ENCODE measurements around the gene QKI. TPM values are rescaled to one million over a fixed set of nuclear protein-coding genes. Genes with fewer than 3 reads are reported as not detected.

Gene QKI
- total RNA-seq, 1 donor from 2014 or later = 290 TPM

GRCh38 chr6:163485388-163485851 lies 70.9 kb downstream of the QKI start:
- peaks cover 41% of the 10 kb centered on the region for H3K4me1 Mint-ChIP-seq (ENCODE audit: unreplicated experiment)
- H3K9me3 Mint-ChIP-seq (ENCODE audit: unreplicated experiment) = no peaks in the 10 kb centered on the region
- H3K36me3 Mint-ChIP-seq (ENCODE audit: unreplicated experiment) = peaks cover 22% of the 10 kb centered on the region
- TF ChIP-seq CTCF (IDR thresholded peaks at IDR 0.05) = no peak
- DNase-seq (ENCODE audit: extremely low spot score, unreplicated experiment) = no peak
- no peak overlapping the region for H3K4me3 Mint-ChIP-seq (ENCODE audit: unreplicated experiment)
- no peak overlapping the region for H3K27ac Mint-ChIP-seq (ENCODE audit: unreplicated experiment)
- H3K27me3 Mint-ChIP-seq (ENCODE audit: unreplicated experiment) = no peaks in the 10 kb centered on the region

- no peaks in the 10 kb centered on the region for H3K9me3 Mint-ChIP-seq (ENCODE audit: unreplicated experiment)
- peaks cover 52% of the 10 kb centered on the region for H3K4me1 Mint-ChIP-seq (ENCODE audit: unreplicated experiment)
- TF ChIP-seq CTCF (IDR thresholded peaks at IDR 0.05) = no peak
- H3K4me3 Mint-ChIP-seq (ENCODE audit: unreplicated experiment) = no peak overlapping the region
- DNase-seq (ENCODE audit: extremely low spot score, unreplicated experiment) = no peak
- peaks cover 19% of the 10 kb centered on the region for H3K36me3 Mint-ChIP-seq (ENCODE audit: unreplicated experiment)
- peak overlapping the region; percentile 43 for H3K27ac Mint-ChIP-seq (ENCODE audit: unreplicated experiment)
- H3K27me3 Mint-ChIP-seq (ENCODE audit: unreplicated experiment) = no peaks in the 10 kb centered on the region
Observed at GRCh38 chr6:163486821-163487220, 72.3 kb downstream of the QKI start.

- H3K27ac Mint-ChIP-seq (ENCODE audit: unreplicated experiment) = no peak overlapping the region
- TF ChIP-seq CTCF (IDR thresholded peaks at IDR 0.05) = no peak
- peaks cover 15% of the 10 kb centered on the region for H3K36me3 Mint-ChIP-seq (ENCODE audit: unreplicated experiment)
Observed at GRCh38 chr6:163487606-163488005, 73.1 kb downstream of the QKI start.

GRCh38 chr6:163489584-163489983 lies 75.1 kb downstream of the QKI start:
- Mint-ChIP-seq H3K27ac (ENCODE audit: unreplicated experiment) (no peak overlapping the region), H3K4me1 (ENCODE audit: unreplicated experiment) (peaks cover 63% of the 10 kb centered on the region), H3K4me3 (ENCODE audit: unreplicated experiment) (no peak overlapping the region)

More at GRCh38 chr6:163487606-163488005, 73.1 kb downstream of the QKI start:
- no peak for DNase-seq (ENCODE audit: extremely low spot score, unreplicated experiment)
- Mint-ChIP-seq H3K27me3 (ENCODE audit: unreplicated experiment) (no peaks in the 10 kb centered on the region), H3K4me3 (ENCODE audit: unreplicated experiment) (no peak overlapping the region), H3K9me3 (ENCODE audit: unreplicated experiment) (no peaks in the 10 kb centered on the region), H3K4me1 (ENCODE audit: unreplicated experiment) (peaks cover 56% of the 10 kb centered on the region)

More at GRCh38 chr6:163489584-163489983, 75.1 kb downstream of the QKI start:
- Mint-ChIP-seq H3K27me3 (ENCODE audit: unreplicated experiment) (no peaks in the 10 kb centered on the region), H3K36me3 (ENCODE audit: unreplicated experiment) (peaks cover 11% of the 10 kb centered on the region), H3K9me3 (ENCODE audit: unreplicated experiment) (no peaks in the 10 kb centered on the region)
- no peak for DNase-seq (ENCODE audit: extremely low spot score, unreplicated experiment)
- no peak for TF ChIP-seq CTCF (IDR thresholded peaks at IDR 0.05)

Data from osteocyte (in vitro differentiated cells).